NCI-H2029 treated with DMSO at 0.1 percent for 48 hours (cell line): ENCODE data around the gene CENPN.
A peak's percentile ranks its signal among the peaks of the same experiment; 100 is the strongest.

Experiments used
- DNase-seq: peaks from one replicate; lab custom pipeline; 2025; lab: John Stamatoyannopoulos, UW

Gene CENPN

DNA sequence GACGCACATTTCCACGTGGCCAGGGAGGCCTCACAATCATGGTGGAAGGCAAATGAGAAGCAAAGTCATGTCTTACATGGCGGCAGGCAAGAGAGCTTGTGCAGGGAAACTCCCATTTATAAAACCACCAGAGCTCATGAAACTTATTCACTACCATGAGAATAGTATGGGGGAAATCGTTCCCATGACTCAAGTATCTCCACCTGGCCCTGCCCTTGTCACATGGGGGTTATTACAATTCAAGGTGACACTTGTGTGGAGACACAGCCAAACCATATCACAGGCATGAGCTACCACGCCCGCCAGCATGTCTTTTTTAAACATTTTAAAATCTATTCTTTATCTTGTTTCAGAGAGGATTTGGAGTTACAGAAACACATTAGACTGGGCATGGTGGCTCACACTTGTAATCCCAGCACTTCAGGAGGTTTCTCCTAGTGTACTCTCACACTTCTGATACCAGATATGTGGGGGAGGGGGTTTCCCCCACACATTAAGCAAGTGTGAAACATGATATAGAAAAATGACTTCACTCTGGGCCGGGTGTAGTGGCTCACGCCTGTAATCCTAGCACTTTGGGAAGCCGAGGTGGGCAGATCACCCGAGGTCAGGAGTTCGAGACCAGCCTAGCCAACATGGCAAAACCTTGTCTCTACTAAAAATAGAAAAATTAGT lies 23.1 kb downstream of the CENPN start:
- no peak for DNase-seq

- DNase-seq = peak; percentile 22
Measured at GRCh38 chr16:81035398-81035974, 28.5 kb downstream of the CENPN start, which contains the start of gene ATMIN. Gene ATMIN (plus strand): TSS chr16:81035842. CDS start chr16:81035871, 29 bp downstream.

GRCh38 chr16:81035975-81036750 lies 29.1 kb downstream of the CENPN start:
- DNase-seq = no peak

GRCh38 chr16:81036751-81037350 lies 29.8 kb downstream of the CENPN start:
- no peak for DNase-seq

GRCh38 chr16:81040131-81040530 lies 33.1 kb downstream of the CENPN start:
- DNase-seq = no peak

DNA sequence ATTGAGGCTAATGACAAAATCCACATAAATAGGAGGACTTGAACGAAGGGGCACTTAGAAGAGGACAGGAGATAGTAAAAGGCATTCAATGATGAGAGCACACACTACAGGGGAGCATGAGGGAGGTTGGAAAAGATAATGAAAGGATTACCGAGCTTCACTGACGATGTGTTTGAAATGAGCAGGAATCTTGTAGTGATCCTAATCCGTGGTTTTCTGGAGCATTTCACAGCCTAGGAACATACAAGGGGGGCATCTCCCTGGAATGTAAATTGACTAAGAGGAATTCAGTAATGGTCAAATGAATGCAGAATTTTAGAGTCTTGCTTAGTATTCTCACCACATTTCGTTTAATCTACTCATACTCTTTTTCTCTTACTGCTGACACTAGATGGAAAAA lies 33.8 kb downstream of the CENPN start:
- DNase-seq = no peak

GRCh38 chr16:81041696-81042095 lies 34.7 kb downstream of the CENPN start:
- DNase-seq = no peak

GRCh38 chr16:81042821-81043220 lies 35.8 kb downstream of the CENPN start:
- no peak for DNase-seq

- DNase-seq = no peak
Measured at GRCh38 chr16:81053761-81054160, 46.7 kb downstream of the CENPN start.

GRCh38 chr16:81060576-81061306 lies 53.7 kb downstream of the CENPN start:
- no peak for DNase-seq

DNA sequence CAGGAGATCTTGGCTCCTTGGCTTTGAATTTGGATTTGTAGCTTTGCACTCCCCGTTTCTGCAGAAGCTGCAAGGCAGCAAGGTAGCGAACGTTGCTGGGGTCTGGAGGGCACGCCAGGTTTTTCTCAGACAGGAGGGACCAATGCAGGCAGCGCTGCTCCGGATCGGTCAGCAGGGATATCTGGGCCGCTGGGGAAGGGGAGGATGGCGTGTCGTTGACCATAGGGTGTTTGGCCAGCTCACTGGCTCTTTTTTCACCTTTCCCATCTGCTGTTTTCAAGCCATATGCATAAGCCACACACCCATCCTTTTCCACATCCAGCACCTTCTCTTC lies 54.3 kb downstream of the CENPN start:
- DNase-seq = no peak

GRCh38 chr16:81061871-81062608 lies 55.0 kb downstream of the CENPN start:
- DNase-seq = no peak

DNA sequence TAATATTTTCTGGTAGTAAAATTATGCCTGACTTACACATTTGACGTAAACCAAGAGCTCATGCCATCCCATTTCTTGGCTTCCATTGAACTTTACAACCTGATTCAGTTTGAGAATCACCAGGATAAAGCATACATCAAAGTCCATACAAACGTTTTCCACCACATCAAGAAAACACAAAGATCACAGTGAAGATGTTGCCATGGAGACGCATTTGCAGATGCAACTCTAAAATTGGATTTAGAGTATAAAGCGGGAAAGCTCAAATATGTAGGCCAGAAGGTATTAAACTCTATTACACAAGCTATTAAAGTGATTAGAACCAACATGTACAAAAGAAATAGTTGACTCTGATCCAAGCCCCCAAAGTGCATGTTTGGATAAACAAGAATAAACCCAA lies 59.7 kb downstream of the CENPN start:
- DNase-seq = no peak

DNA sequence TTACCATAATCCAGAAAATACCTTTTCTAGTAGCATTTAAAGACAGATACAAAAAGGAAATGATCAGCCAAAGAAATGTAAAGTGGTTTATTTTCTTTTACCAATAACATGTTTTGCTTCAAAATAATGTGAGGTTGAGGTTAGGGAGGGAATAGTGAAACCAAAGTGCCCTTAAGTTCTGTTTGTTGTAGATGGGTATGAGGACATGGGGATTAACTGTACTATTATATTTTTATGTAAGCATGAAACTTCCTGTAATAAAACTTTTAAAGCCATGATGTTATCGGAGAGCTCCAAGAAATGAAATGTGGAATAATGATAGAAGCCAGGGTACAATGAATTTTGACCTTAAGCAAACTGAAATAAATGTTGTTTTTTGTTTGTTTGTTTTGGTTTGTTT lies 60.2 kb downstream of the CENPN start:
- DNase-seq = no peak

GRCh38 chr16:81069063-81069462 lies 62.0 kb downstream of the CENPN start:
- no peak for DNase-seq

GRCh38 chr16:81070979-81071378 lies 64.0 kb downstream of the CENPN start:
- DNase-seq = no peak

DNA sequence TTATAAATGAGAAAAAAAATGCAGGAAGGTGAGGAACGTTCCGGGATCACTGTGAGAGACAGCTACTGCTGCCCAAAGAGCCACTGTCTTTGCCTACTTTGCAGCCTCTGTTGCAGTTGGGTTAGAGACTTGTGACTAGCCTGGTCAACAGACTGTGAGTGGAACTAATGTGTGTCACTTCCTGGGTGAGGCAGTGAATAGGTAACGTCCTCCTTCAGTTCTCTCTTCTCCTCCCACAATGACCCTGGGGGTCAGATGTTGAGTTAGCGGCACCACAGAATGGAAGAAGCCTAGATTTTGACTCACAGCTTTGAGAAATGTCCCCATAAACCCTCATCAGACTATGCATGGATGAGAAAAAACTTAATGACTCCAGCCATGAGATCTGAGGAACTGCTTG lies 64.8 kb downstream of the CENPN start:
- no peak for DNase-seq

DNA sequence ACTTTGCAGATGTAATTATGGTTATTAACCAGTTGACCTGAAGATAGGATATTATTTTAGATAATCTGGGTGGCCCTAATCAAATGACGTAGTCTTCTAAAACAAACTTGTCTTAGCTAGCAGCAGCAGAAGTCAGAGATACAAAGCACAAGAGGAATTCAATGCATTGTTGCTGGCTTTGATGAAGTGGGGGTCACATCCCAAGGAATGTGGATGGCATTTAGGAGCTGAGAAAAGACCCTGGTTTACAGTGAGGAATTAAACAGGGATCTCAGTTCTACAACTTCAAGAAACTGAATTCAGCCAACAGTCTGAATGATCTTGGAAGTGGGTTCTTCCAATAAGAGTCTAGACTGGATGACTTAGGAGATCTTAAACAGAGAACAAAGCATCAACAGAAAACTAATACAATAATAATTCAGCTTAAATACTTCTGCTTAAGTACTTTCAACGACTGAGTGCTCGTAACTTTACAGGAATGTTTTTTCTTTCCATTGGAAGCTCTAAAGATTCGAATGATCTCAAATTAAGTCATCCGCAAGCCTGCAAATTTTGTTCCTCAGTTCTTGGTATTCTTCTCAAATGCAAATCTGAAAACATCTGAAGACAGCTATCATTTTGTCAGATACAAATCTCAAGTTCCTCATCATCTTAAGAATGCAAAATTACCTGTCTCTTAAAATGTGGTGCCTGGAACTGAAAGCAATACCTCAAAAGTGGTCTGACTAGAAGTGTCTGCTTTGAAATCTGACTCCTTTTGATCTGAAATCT lies 66.7 kb downstream of the CENPN start:
- DNase-seq = no peak

- DNase-seq = peak; percentile 40
Measured at GRCh38 chr16:81076566-81077075, 69.6 kb downstream of the CENPN start.
